ENCODE data around the gene PLPP3.

PLPP3 gene

DNA sequence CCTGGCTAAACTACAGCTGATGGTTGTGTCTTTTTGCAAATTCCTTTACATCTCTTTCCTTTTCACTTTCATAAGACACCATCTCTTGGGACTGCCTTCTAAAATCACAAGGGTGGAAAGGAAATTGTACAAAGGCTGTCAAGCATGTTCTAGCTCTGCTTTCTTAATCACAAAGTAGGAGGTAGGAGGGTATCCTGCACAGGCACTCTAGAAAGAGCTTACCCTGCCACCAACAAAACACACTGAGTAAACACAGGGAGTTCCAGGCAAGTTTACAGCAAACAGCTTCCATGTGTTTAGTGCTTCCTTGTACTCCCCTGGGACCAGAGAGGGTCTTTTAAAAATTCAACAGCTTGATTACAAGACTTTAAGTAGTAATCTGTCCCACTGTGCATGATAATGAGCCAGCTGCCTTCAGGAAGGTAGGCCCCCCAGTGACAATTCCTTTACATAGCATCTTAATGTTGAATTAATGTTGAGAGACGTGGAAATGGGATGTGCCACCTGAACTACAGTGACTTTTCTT is 2.4 kb downstream of the PLPP3 start:
- peak; percentile 83 for DNase-seq (ENCODE audit: low spot score)

DNA sequence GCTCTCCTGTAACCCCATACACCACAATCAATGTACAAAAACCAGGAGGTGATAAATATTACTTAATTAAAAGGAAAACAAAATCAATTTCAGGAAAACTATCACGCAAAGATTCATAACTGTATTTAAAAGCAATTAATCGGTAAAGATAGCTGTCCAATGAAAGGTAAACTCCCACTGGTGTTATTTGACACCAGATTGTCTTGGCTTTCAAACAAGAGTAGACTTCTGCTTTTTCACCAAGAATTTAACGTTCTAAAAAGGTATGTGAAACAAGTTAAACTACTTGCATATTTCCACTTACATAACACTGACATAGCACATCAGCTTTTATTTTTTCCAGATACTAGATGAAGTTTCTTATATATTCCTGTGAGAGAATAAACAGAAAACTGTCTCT is 3.5 kb downstream of the PLPP3 start:
- peak; percentile 34 for DNase-seq (ENCODE audit: low spot score)

DNA sequence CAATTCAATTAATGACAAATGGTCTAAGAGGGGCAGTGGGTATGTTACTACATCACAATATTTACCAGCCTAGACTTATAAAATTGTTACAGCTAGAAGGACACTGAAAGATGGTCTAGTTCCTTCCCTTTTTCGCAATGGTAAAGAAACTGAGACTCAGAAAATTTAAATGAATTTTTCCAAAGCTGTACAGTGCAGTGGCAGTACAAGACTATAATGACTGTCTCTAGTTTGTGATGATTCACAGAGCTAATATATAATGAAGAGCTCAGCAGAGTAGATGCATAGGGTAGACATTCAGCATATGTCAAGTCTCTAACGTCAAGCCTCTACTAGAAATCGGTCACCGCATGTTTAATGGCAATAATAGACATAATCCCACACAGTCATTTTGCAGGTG is 4.6 kb downstream of the PLPP3 start:
- DNase-seq (ENCODE audit: low spot score), result no peak

DNA sequence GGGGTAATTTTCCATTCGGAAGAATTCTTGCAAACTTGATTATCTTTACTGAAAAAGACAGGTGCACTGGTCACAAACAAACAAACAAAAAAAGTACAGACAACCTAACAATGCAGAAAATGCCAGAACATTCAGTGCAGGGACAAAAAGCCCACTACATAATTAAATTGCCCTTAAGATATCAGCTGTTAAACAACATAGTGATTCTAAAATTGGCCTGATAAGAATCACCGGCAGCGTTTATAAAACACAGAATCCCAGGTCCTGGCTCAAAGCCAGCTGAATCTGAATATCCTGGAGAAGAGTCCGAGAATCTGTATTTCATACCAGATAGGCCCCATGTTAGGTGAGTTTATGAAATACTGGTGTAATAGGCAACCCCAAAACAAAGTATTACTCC is 6.1 kb downstream of the PLPP3 start:
- DNase-seq (ENCODE audit: low spot score), result peak; percentile 38

DNA sequence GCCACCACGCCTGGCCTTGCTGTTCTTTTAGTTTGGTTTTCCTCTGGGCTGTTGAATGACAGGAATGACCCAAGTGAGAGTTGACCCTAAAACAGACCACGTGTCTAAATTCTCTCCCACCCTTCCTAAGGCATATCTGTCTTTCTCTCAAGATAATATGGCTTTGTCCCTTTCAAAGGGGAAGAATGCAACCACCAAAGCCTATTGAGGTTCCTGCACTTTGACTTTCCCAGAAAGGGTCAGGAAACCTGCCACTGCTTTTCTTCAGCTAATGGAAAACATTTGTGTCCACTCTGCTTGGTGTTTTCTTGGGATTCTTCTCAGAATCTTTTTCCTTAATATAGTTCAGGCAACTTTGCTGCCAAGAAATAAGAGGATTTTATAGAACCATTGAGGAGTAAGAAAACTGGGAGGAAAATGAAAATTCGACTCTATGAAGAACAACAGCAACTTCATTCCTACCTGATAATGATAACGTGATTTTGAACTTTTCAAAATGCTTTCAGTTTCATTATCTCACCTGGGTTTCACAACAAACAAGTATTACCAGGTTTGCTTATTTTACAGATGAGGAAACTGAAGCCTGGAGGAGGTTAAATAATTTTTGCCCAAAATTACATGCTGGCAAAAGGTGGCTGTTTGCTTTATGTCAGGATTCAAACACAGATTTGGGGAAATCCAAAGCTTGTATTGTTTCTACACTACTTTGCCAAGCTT is 6.9 kb downstream of the PLPP3 start:
- DNase-seq (ENCODE audit: low spot score), result no peak

DNA sequence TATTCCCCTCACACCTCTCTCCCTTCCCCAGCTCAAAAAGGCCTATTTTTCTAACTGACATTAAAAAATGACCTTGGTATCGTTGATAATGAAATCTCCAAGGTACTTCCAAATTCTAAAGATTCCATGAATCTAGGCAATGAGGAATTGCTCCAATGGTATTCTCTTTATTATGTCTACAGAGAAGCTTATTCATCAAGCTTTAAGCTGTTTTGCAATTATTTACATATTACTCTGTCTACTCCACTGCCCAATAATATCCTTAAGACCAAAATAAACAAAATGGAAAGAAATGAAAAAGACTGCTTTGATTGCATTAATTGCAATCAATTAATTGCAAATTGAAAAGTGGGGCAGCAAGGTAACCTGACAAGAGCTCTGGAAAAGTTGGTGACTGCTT is 7.9 kb downstream of the PLPP3 start:
- DNase-seq (ENCODE audit: low spot score), result no peak

DNA sequence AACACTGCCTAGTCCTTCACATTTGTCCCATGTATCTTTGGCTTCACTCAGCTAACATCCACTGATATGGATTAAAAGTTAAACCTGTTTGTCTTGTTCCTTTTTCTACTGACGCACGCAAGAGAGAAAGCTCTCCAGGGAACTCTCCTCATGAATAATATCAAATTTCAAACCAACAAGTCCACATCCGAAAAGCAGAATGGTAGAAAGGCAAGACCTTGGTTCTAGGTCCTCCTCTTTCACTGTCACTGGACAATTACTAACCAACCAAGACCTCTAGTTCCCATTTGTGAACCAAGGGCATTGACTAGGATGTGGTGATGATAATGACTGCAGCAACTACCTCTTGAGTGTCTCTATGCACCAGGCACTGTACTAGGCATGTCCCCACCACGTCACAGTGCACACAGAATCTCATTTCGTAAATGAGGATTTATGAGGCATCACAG is 8.4 kb downstream of the PLPP3 start:
- DNase-seq (ENCODE audit: low spot score), result peak; percentile 2

DNA sequence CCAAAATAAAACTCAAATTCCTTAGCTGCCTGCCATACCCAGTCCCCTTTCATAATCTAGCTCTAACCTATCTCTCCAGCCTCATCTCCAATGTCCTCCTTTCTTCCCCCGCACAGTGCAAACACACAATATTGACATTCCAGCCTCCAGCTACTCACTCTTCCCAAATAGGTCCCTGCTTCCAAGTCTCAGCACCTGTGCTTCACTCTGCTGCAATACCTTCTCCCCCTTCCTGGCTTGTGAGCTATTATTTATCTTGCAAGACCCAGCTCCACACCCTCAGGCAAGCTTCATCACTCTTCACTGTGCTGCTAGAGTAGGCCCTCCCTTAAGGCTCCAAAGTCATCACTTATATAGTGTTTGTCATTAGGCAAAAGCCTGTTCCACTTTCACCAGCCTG is 9.7 kb downstream of the PLPP3 start:
- DNase-seq (ENCODE audit: low spot score), result peak; percentile 1

DNA sequence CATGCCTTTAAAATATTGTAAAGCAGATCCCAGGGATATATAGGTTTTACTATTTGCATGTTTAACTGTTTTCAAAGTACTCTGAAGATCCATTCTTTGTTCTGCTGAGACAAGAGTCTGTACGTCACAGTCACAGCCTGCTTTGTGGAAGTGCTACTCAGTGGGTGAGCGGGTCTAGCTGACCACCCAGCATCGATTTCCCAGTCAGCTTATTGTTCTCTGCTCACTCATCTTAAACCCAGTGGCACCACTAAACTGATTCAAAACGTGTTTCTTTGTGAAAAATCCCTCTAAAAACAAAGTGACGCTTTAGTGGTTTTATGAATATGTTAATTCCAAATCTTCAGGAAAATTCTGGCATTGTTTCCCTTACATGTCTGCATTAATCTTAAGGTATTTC is 12.4 kb downstream of the PLPP3 start:
- no peak for DNase-seq (ENCODE audit: low spot score)

DNA sequence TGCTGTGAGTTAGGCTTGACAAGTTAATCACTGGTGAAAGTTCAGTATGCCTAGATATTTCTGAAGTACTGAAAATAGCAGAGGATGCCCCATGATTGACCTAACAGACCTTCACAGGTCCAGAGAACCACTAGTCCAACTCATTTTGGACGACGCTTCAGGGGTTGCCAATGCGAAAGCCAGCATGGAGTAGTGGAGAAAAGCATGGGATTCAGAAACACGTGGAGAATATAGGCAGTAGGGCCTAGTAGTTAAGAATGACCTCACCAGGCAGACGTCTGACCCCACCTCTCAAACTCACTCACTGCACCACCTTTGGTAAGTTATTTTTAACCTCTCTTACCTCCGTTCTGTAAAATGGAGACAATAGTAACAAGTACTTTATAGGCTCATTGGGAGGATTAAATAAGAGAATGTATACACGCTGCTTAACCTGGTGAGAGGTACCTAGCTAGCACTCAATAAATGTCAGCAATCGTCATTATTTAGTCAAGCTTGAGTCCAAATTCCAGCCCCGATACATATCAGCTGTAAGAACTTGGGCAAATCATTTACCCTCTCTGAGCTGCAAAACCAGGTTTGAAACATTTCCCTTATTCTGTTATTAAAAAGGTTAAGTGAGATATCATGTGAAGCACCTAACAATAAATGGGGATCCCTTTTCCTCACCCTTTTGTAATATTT is 13.2 kb downstream of the PLPP3 start:
- no peak for DNase-seq (ENCODE audit: low spot score)

DNA sequence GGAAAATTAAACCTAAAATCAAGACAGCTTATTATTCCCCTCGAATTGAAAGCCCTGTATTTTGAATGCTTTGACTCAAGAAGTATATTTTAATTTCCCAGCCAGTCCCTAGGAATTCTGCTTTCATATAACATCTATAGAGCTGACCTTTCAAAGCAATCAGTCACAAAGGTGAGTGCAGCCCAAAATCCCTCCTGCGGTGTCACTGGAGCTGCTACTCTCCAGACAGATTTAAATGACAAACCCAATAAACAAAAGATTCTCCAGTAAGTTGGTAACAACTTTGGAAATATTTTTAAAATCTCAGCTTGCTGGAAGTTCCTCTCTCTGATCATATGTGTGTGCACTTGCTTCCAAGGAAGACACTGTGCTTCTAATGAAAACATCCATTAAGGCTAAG is 14.7 kb downstream of the PLPP3 start:
- DNase-seq (ENCODE audit: low spot score), result no peak

DNA sequence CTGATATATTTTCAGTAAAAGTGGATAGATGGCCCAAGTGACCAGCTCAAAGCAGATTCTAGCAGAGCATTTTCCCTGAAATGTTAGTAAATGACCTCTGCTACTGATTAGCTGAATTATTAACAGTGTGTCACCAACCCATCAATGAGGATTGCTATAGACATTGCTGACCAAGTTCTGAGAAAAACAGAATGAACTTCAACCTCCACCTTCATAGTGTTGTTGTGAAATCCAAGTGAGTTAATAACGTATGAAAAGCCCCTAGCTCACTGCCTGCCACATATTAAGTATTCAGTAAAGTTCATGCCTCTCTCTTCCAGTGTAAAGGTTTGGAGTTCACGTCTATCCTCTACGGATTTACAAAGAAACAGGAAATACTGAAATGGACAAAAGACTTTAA is 15.8 kb downstream of the PLPP3 start:
- no peak for DNase-seq (ENCODE audit: low spot score)

DNA sequence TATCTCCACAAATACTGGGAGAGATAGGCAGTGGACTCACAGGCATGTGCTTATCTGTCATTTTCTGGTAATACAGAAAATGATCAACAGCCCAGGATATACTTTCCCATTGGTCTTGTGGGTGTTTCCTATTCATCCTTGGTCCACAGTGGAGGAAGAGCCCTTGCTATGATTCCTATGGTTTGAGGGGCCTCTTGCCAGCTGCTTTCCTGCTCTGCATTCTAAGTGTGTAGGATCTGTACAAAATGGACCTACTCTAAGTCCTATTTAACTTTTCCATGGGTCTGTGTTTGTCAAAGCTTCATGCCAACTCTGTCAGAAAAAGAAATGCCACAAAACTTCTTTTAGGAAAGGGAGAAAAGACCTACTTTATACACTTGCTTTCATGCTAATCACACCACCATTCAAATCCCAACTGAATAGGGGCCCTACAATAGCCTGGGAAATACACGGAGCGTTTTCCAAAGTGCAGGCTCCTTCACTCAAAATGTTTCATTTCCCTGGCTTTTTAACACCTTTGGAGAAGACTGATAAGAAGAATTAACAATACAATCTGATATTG is 16.4 kb downstream of the PLPP3 start:
- DNase-seq (ENCODE audit: low spot score), result peak; percentile 67

DNA sequence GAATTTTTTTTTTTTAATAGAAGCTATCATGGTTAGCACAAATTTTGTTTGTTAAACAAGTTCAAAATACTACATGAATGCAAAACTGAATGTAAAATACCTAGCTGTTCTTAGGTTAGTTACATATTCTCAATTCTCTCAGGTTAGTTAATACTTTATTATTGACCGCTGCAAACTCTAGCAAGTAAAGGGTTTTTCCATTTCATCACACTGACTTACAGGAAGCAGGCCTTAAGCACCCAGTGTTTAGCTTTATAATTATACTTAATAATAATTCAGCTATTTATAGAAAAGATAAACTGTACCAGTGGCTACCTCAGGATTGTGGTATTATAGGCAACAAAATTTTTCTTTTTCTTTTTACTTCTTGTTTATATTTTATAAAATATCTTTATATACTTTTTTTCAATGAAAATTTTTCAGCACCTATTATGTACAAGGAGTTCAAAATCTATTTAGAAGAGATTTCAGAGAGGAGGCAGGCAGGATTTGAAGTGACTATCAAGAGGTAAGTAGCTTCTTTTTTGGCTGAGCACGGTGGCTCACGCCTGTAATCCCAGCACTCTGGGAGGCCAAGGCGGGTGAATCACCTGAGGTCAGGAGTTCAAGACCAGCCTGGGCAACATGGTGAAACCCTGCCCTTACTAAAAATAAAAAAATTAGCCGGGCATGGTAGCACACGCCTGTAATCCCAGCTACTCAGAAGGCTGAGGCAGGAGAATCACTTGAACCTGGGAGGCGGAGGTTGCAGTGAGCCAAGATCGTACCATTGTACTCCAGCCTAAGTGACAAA is 17.9 kb downstream of the PLPP3 start:
- DNase-seq (ENCODE audit: low spot score), result no peak

DNA sequence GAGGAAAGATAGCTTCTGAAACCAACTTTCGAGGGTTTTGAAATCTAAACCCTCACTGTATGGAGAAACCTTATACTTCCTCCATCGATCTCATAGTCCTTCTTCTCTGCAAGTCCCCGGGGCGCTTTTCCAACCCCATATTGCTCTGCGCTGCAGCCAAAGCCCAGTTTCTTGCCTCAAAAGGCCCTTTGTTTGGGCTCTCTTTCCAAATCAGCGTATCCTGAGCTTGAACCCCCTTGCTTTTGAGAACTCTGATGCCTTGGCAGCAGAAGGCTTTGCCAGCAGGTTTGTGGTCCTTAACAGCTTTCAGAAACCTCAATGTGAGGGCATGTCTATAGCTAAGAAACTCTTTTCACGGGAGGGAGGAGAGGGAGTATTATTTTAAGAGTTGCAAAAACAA is 21.6 kb downstream of the PLPP3 start:
- DNase-seq (ENCODE audit: low spot score), result peak; percentile 89

DNA sequence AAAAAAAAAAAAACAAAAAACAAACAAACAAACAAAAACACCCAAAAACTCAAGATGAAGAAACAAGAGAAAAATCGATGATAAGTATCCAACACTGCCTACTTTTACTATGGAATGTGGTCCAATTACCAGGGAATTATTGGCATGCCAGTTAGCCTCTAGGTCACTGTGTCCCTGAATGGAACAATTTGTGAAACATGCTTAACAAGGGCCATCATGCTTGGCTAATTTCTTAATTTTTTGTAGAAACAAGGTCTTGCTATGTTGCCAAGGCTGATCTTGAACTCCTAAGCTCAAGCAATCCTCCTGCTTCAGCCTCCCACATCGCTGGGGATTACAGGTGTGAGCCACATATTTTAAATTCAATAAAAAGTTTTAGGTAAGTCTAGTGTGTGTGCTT is 23.9 kb downstream of the PLPP3 start:
- no peak for DNase-seq (ENCODE audit: low spot score)

DNA sequence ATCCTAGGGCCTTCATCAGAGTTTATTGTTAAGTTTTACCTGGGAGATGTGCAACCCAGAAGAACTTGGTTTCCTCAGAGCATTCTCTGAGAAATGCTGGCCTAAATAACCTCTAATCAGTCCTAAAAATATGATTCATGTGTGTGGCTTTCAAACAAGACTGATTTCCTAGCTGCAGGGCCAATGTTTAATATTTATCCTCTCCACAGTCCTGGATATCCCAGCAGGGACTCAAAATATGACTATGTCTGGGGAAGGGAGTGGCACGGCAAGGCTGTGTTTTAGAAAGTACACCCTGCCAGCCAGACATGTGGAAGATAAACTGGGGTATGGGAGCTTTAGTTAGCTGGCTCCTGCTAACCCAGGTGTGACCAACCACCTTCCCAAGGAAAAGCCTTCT is 26.3 kb downstream of the PLPP3 start:
- no peak for DNase-seq (ENCODE audit: low spot score)

DNA sequence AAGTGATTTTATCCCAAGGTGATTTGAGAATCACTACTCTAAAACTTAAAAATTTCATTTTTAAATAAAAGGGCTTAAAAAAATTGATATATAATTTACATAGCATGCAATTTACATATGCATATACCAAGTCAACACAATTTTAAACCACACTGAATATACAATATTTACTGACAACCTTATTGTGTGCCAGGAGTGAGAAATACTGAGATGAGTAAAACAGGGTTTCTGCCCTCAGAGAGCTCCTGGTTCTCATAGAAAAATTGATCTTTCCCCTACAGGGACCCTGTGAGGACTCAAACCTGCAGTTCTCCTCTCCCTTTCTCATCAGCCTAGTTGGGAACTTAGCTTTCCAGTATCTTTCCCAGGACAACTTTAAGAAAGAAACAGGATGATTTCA is 27.0 kb downstream of the PLPP3 start:
- no peak for DNase-seq (ENCODE audit: low spot score)

DNA sequence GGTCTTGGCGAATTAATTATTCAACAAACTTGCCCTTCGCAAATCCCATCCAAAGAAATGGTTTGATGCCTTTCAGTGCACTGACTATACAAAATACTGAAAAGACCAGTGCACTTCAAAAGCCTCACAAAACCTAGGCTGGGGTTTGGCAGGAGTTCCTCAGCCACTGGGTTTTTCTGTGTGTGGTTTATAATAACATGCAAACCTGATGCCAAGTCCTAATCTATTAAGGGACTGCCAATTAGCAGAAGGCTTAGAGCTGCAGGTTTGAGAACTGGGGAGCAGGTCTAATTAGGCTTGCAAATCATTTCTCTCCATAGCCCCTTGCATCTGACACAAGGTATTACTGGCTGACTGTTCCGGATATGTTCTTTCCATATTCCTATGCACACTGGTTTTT is 27.7 kb downstream of the PLPP3 start:
- peak; percentile 79 for DNase-seq (ENCODE audit: low spot score)

DNA sequence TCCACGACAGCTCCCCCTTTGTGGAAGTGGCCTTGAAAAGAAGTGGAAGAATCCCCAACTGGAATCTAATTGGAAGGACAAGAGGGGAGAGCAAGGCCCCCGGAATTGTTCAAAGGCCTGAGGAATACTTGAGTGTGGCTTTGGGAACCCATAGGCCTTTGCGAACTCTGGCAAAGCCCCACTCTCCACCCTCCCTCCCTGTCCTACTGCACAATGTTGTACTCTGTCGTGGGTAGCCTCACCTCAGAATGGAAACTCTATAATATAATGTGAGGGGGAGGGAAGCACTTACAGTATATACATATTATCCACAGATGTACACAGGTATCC is 28.5 kb downstream of the PLPP3 start:
- no peak for DNase-seq (ENCODE audit: low spot score)

DNA sequence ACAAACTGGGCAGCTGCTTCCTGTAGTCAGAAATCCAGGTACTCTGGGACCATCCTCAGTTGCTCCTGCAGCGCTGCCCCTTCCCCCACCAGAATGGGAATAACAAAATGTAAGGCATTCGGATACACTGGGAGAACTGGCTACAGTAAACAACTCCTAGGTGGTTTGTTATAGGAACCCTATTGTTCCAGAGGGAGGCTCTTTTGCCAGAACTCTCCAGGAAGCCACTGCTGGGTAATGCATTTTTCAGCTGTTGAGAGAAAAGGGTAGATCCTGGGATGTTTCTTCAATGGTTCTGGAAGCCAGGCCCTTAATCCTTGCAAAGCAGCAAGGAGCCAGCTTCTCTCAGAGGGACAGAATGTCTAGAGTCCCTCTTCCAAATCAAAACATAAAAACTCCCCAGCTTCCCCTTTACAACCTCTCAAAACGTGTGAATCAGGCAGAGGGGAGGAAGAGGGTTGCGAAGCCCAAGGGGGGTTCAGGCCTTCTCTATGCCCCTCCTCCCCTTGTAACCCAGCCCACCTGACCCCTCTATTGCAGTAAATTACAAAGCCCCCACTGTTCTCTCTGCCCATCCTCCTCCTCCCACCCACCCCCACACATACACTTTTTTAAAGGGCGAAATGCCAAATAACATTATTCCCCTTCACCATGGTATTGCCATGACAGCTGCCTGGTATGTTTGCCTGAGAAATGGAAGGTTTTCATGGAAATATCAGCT is 29.1 kb downstream of the PLPP3 start:
- DNase-seq (ENCODE audit: low spot score), result peak; percentile 76

DNA sequence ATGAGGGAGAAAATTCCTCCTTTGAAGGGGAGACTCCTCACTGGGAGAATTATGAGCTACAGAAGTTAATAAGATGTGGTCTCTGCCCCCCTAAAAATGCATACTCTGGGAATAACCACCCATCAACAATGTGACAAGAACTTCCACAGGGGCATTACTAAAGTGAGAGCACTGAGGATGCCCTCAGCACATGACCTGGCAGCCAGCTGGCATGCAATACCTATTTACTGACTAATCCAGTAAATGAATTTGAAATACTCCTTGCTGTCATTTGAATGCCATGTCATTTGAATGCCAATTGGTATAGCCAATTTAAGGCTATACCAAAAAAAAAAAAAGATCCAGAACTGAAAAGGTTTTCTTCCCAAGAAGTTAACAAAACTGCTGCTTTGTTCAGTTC is 30.8 kb downstream of the PLPP3 start:
- DNase-seq (ENCODE audit: low spot score), result no peak

Measured in pons (tissue), 1 donor.